Measurements from ENCODE around the gene ANXA4.
"Not testable (repeated sequence)": the region's sequence is repeated elsewhere in the genome, so short reads cannot be mapped to it uniquely, and the experiment has no call there.

The ANXA4 gene

GRCh38 chr2:69780921-69781320, 39.0 kb downstream of the ANXA4 start:
- no peak for DNase-seq

DNA sequence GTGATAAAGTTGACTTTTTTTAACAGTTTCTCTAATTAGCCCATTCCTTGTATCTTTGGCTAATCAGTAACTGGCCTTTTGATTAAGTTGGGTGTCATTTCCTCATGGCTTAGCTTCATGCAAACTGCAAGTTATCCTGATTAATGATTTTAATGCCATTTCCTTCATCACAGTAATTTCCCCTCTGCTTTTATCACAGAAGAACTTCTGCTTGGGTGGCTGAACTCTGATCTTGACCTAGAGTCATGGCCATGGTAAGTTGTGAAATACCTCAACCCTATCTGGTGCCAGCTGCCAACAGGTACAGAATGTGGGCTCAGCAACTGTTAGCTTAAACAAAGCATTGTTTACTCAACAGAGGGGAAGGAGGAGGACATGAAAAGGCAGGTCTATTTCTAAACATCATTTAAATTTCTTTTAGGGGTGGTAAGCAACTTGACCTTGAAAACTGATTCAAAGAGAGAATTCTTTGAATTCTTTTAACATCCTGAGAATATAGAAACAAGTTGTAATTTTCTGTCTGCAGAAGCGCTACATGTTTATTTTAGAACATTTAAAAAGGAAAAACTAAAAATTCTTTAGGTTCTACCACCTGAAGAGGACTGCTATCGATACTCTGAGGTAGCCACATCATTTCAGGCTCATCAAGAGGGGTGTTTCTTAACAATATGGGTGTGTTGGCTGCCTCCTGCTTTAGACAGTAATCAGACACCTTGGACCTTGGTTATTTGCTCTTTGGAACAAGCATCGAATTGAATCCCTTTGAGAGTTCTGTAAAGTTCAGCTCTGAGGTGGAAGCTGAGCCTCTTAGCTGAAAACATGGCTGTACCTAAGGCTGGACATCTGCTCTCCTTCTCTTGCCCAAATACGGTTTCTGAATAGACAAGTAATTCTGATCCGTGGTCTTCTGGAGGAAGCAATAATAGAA, 39.7 kb downstream of the ANXA4 start:
- no peak for DNase-seq

- no peak for DNase-seq
Measured at GRCh38 chr2:69784228-69784627, 42.3 kb downstream of the ANXA4 start.

GRCh38 chr2:69785358-69785757, 43.4 kb downstream of the ANXA4 start:
- no peak for DNase-seq

- no peak for DNase-seq
Measured at GRCh38 chr2:69786052-69786560, 44.2 kb downstream of the ANXA4 start.

DNA sequence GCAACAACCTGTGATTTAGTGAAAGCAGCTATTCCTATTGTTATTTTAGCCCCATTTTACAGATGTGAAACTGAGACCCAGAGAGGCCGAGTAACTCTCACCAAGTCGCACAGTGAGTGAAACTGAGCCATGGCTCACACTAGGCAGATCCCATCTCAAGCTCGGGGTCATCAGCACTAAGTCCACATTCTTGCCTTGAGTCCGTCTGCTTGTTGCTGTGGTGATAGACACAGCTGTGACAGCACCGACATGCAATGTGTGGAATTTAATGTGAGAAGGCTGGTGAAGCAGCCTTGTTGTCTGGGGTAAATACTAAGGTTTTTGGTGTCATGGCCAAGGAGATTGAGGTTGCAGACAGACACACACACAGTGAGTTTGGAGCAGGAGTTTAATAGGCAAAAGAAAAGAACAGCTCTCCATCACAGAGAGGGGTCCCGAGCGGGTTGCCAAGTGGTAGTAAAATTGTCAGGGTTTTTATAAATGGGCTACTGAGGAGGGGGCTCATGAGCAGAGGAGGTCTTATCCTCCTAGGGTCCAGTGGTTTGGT, 47.3 kb downstream of the ANXA4 start:
- no peak for DNase-seq

DNA sequence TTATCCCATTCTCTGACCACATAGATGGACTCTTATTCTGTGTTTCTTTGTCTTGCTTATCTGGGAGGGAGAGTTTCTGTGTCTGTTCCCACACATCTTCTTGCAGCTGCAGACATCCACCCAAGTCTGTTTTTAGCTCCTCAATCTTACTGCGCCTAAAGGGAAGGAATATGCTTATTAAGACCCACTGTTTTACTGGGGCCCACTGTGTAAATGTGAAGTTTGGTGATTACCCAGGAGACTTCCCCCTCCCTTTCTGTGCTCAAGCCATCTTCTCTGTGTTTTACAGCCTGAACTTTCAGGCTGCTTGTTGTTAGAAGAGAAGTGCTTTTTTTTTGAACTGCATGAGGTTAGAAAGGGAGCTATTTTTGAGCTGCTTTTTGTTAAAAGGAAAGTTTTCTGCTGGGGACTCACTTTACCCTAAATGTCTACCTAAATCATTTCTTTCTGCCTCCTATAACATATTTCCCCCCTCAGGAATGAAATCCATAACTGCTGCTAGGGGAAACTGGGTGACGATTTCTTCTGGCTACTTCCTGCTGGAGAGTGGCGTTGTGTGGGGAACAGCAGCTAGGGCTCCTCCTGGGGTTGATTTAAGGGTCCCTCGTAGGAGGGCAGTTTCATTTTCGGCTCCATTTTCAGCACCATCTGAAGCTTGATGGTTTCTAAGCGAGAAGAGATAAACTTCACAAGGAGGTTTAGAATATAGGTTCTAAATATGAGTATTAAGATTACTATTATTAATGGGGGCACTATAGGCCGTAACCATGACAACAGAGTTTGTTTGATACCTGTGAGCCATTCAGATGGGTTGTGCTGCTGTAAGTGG, 48.1 kb downstream of the ANXA4 start:
- DNase-seq, result no peak

GRCh38 chr2:69790601-69790959, 48.6 kb downstream of the ANXA4 start:
- no peak for DNase-seq

DNA sequence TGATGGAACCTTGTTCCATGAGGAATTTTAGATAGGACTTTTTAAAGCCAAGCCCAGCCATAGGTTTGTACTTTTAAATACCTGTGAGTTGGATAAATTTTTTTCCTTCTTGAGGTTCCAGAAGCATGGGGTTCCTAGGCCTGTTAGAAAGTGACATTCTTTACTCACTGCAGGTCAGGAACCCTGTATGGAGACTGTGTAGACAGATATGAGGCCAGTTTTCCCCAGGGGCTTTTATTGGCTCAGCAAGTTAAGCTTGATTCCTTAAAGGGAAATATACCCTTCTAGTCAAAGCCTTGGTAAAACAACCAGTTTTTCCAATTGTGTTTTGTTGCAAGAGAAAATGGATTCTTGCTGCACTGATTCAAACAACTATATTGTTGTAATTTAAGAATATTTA, 49.1 kb downstream of the ANXA4 start:
- no peak for DNase-seq

GRCh38 chr2:69796174-69796573, 54.2 kb downstream of the ANXA4 start:
- no peak for DNase-seq

- no peak for DNase-seq
Measured at GRCh38 chr2:69797235-69797634, 55.3 kb downstream of the ANXA4 start.

DNA sequence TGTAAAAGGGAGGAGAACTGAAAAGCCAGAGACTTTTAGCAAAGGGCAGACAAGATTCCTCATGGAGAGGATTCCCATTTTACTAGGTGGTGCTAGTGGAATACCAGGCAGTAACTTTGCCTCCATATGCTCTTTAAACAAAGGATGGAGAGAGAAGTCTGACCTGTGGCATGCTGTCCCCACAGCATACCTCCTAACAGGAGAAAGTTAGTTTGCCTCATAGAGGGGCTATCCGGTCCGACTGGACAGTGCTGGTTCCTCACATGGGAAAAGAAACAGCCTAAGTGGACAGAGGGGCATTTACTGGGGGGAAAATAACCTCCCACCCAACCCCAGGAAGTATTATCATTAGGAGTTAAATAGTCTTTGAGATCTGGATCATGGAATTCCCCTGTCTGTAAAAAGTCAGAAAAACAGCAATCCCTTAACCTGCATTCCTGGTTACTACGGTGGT, 55.9 kb downstream of the ANXA4 start:
- DNase-seq, result no peak

- DNase-seq, result no peak
Measured at GRCh38 chr2:69798290-69798908, 56.5 kb downstream of the ANXA4 start.

DNA sequence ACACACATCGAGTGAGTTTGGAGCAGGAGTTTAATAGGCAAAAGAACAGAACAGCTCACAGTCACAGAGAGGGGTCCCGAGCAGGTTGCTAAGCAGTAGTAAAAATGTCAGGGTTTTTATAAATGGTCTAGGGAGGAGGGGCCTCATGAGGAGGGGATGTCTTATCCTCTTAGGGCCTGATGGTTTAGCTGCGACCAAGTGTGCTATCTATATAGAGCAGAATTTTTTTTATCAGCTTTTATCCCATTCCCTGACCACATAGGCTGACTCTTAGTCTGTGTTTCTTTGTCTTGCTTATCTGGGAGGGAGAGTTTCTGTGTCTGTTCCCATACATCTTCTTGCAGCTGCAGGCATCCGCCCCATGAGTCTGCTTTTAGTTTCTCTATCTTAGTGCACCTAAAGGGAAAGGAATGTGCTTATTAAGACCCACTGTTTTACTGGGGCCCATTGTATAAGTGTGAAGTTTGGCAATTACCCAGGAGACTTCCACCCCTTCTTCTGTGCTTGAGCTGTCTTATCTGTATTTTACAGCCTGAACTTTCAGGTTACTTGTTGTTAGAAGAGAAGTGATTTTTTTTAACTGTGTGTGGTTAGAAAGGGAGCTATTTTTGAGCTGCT, 57.1 kb downstream of the ANXA4 start:
- DNase-seq, result no peak

GRCh38 chr2:69801745-69802290, 59.9 kb downstream of the ANXA4 start:
- DNase-seq, result no peak

- DNase-seq, result not testable (repeated sequence)
Measured at GRCh38 chr2:69802781-69803367, 60.9 kb downstream of the ANXA4 start.

DNA sequence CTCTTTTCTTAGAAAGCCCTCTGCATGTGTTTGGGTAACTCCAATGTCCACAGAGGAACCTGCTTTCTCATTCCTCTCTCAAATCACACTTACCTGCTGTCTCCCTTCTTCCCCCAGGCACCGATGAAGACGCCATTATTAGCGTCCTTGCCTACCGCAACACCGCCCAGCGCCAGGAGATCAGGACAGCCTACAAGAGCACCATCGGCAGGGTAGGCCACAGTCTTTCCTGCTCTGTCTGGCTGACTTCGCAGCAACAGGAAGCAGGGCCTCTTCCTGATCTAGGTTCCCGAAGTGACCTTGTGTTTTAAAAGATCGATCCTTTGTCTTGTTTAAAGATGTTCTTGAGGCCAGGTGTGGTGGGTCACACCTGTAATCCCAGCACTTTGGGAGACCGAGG, 62.5 kb downstream of the ANXA4 start:
- DNase-seq, result no peak

DNA sequence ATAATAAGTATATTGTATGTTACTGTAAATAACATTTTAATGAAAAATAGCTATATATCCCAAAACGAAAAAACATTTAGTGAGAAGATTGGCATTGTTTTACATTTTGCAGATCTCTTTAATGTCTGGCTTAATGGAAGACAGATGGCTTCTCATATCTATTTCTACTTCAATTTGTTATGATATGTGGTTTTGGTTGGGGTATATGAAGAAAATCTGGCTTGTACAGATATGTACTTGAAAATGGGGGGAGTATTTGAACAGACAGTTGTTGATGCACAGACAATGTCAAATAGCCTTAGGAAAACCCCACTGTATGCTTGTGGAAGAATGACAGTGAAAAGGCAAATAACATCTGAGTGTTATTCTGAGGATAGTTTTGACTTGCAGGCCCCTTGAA, 64.0 kb downstream of the ANXA4 start:
- DNase-seq, result no peak

DNA sequence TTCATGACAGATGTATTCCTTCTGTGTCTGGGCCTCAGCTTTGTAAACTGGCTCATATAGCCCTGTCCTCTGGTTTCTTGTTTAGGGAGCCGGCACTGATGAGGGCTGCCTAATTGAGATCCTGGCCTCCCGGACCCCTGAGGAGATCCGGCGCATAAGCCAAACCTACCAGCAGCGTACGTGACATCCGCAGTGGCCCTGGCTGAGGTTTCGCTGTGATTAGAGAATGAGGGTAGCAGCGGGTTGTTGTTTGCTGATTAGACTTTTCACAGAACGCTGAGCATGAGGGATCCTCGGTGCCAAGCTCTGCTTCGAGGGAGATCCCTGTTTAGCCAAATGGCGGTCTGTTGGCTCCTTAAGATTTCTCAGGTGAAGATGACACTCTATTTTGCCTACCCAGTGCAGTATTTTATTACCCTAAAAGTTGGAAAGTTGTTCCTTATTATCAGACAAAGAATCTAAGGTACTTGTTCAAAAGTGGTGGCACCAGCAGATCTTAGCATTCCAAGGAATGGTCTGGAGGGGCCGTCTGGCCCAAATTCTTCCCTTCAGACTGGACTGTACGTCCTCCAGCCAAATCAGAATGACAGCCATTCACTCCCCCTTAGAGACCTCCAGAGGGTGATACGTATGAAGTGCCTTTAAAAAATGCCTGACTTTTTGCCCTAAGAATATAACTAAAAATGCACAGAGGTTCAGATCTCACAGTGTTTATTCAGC, 66.0 kb downstream of the ANXA4 start:
- DNase-seq, result no peak

DNA sequence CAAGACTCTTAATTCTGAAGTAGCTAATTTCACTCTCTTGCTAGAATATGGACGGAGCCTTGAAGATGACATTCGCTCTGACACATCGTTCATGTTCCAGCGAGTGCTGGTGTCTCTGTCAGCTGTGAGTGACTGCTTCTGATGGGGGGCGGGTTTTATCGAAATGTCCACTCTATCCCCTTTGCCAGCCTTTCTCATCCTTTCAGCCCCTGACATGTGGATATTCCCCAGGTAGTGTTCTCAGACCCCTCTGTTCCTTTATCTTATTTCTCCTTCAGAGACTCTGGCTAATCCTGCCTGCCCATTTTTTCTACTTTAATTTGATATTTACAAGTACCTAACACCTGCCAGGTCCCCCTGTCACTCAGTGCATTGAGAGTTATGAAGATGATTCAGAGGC, 68.6 kb downstream of the ANXA4 start:
- DNase-seq, result no peak

- no peak for DNase-seq
Measured at GRCh38 chr2:69811018-69811417, 69.1 kb downstream of the ANXA4 start.

All from activated effector memory CD4-positive, alpha-beta T cell treated with Interleukin-2 at 50 U/mL for 16 hours (primary cell).